ENCODE data around the gene SCNN1A.

Gene SCNN1A

DNA sequence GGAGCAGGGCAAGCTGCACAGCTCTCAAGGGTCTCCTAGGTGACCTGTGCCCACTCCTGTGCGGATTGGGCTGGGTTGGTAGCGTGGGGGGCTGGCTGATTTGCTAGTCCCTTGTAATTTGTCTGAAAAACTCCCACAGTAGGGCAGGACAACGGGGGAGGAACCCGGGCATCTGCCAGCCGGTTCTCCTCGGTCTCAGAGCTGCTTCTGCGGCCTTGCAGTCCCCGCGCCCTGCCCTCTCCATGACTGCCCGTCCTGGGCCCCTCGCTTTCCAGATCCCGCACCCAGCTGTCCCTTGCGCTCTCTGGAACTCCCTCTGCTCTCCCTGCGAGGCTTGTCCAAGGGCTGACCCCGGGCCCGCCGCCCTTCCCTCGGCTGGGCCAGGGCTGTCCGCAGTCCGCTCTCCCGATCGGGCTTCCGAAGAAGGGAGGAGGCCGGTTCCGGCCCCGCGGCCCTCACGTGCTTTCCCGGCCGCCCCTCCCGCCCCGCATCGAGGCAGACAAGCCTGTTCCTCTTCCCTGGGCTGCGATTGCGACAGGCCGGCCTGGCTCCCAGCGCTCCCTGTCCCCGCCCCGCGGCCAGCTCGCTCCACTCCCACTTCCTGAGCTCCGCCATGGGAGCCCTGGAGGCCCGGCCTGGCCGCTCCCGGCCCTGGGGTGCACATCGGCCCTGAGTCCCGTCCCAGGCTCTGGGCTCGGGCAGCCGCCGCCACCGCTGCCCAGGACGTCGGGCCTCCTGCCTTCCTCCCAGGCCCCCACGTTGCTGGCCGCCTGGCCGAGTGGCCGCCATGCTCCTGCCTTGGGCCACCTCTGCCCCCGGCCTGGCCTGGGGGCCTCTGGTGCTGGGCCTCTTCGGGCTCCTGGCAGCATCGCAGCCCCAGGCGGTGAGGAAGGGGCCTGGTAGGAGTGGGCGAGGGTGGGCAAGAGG lies 8.5 kb upstream of the SCNN1A start, which contains the start of gene LTBR:
Gene LTBR, plus strand, starts transcription at position 591 of the 927 bp plus-strand sequence. Its CDS starts 197 bp downstream, at position 788.
- DNase-seq = no peak

DNA sequence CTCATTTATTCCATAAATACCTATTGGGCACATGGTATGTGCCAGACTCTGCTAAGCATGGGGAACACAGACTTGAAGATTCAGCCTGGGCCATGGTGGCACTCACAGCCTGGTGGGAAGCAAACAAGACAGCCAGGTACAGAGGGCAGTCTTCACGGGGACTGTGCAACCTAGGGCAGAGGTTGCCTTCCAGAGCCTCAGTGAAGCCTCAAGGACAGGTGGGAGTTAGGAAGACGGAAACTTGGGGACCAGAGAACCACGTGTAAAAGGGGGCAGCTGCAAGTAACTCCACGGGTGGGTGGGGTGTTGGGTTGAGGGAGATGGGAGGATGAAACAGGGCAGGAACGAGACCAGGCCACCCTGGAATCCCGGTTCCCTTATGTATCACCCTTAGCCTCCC lies 7.6 kb upstream of the SCNN1A start:
- DNase-seq = no peak

DNA sequence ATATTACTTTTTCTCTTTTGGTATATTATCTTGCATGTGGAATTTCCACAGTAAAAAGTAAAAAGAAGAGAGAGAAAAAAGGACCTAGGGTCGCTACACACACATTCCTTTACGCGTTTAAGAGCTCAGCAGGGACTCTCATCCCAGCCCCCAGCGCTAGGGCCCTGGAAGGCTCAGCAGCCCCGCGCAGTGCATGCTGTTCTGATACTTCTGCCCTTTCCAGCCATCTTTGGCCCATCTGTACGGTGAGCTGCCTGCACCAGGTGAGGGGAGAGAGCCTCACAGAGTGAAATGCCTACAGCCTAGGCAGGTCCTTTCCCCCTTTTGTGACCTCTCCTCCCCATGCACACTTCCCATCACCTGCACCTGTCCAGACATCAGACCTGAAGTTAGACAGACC lies 7.0 kb upstream of the SCNN1A start:
- DNase-seq = no peak

DNA sequence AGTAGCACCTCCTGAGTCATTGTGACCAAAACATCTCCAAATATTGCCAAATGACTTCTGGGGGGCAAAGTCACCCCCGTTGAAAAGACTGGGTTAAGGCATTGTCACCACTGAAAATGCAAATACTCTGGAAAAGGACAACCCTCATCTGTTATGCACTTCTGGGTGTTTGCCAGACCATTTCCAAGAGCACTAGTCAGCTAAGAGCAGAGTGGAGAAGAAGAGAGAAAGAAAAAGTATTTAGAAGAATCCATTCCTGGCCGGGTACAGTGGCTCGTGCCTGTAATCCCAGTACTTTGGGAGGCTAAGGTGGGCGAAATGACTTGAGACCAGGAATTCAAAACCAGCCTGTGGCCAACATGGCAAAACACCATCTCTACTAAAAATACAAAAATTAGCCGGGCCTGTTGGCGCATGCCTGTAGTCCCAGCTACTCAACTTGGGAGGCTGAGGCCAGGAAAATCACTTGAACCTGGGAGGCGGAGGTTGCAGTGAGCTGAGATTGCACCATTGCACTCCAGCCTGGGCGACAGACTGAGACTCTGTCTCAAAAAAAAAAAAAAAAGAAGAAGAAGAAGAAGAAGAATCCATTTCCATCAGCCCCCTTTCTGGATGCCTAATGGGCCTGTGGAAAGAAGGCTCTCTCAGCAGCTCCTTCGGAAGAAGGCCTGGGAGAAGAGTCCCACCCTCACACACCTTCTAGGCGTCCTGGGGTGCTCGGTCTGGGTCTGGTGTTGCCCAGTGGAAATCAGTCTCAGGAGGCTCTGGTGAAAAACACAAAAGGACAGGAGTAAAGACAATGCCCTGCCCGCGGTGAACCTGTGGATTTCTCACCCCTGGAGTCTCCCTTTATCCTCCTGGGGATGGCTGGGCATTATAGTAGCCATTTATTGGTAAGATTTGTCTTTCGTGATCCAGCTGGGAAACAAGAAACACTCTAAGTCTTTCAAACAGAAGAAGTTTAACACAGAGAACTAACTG lies 5.1 kb upstream of the SCNN1A start:
- no peak for DNase-seq

DNA sequence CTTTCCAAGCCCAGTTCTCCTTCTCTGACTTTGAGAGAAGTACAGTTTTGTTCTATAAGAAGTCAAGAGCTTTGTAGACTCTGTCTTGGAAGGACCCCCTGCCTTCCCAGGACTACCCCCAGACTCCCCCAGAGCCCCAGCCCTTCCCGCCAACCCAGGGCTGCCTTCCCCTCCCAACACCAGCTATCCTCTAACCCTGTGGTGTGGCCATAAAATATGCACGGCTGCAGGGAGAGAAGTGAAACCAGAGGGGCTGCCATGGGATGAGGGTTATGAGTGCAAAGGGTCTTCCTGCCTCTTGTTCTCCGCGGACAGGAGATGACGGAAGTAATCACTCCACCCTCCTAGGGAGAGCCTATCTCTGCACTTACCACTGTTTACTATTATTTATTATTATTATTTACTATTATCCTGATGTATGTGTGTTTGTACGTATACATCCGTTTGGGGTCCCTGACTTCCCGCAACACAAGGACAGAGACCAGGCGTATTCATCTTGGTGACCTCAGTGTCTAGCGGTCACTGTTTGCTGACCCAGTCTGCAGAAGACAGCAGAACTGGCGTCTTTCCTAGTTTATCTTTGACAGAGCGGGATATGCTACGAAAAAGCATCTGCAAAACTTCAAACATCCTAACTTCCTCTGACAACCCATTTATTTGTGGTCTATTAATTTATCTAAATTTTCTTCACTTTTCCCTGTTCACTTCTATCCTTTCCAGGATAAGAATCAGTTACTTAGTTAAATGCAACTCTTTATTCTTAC lies 3.5 kb upstream of the SCNN1A start:
- DNase-seq = no peak

GRCh38 chr12:6377667-6377994 lies 2.3 kb upstream of the SCNN1A start:
- DNase-seq = no peak

GRCh38 chr12:6376870-6377666 lies 1.7 kb upstream of the SCNN1A start:
- no peak for DNase-seq

DNA sequence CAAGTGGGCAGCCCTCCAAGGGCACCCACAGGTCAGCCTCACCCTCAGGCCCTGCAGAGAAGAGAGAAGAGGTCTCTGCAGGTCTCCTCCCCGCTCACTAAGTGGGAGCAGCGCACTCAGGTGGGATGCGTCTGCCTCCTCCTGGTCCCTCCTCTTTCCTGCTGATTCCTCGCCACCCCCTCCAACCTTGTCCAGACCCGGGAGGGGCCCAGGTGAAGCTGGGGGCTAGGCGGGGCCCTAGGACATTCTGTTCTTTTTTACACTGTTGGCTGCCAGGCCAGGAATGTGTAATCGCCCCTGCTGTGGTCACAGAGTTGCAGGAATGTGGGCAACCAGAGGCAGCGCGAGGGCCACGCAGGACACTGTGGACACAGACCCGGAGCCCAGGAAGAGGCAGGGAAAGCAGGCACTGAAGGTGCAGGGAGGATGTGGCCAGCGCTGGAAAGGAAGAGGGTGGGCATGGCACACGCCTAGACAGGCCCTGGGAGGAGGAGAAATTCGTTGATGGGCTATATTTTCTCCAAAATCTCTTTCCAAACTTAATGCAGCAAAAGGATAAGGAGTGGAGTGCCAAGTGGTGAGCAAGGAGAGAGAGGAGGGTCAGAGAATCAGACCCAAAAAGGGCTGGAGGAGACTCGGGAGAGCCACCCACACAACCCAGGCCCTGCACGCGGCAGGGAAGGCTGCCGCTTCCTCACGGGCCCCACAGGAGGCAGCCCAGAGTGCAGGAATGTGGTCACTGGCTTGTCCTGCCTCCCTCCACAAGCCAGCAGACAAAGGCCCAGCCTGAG lies 911 bp upstream of the SCNN1A start:
- no peak for DNase-seq

DNA sequence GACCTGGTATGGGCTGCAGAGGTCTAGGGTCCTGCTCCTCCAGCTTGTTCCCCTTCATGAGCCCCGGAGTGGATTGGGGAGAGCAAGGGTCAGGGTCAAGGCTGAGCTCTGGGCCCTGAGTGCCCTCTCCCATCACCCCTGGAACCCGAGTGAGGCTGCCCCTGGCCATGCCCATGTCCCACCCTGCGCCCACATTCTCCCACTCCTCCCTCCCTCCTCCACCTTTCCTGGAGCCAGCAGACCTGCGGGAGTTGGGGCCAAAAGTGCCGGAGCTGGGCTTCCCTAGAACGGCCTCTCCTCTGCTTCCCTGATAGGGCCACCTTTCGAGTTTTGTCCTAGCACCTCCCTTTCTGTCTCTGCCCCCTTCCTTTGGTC lies 590 bp downstream of the SCNN1A start:
- DNase-seq = no peak

- no peak for DNase-seq
These were observed 1.2 kb downstream of the SCNN1A start for GRCh38 chr12:6374028-6374785.

DNA sequence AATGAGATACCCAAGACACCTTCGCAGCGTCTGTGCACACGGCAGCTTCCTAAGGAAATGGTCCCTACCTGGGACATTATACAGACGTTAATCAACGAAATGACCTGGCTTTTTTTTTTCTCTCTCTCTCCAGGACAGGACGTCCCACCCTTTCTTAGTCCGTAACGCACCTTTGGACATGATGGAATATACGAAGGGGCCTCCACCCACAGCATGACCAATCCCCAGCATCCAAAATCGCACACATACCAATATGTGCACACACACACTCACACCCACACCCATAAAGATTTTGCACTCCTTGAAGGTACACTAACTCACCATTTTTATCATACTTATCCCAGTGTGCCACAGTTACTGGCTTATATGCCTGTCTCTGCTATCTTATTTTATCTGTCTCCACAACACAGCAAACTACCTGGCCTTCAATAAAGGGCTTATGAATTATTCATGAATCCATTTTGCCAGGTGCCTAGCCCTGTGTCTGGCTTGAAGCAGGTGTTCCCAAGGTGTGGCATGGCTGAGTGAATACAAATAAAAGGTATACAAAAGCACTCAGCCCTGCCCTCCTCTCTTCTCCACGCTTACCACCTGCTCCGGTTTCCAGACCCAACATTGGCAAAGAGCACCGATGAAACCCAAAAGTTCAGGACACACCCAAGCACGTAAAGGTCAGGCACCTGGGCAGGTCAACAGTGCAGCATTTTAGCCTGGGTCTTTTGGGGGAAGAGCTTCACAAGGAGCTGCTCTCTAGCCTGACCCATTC lies 2.2 kb downstream of the SCNN1A start:
- DNase-seq = no peak

DNA sequence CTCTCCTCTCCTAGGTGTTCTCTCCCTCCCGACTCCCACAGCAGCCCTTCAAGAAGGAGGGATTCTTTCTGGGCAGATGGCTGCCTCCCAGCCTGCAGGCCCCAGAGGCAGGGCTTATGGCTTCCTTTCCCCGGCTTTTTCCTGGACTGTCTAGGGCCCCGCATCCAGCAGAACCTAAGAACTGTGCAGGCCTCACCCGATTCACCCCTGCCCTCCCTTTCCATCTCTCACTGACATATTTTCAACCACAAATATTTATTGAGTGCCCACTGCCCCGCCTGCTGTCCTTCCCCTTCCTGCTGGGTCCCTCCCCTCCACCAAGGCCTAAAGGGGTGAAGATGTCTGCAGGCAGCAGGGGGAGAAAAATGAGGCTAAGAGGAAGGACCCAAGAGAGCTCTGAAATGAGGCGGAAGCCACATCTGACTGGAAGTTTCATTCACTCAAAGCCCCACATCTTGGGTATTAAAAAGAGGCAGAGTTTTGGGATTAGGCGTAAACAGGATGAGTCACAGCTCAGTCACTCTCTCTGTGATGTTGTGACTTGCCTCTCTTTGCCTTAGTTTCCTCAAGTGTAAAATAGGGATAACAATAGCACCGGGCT lies 2.9 kb downstream of the SCNN1A start:
- no peak for DNase-seq

DNA sequence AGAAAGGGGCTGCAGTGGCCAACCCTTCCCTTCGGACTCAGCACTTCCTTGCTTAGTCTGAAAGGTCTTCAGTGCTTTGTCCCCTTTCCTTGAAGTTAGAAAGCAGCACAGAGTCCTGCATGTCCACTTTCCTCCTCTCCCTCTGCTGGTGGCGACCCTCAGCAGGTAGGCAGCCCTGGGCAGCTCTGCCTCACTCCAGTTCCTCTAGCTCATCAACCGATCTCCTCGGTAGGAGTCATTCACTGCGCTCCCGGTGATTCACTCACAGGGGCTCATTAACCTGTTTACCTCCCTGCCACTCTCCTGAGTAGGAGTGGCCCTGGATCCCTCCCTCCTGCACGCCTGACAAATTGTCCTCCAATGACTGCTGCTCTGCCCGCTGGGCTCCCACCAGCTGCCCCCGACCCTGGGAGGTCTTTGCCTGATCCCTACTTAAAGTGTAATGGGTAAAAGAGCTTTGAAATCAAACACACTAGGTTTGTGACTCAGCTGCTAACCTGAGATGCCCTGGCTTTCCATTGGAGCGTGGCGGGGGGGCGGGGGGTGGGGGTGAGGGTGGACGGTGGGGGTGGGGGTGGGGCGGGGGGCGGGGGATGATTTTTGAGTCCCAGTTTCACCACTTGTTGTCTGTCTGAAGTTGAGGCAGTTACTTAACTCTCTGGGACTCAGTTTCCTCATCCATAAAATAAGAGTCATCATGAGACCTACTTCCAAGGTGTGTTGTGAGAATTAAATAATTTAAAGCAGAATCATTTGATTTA lies 4.2 kb downstream of the SCNN1A start:
- no peak for DNase-seq

DNA sequence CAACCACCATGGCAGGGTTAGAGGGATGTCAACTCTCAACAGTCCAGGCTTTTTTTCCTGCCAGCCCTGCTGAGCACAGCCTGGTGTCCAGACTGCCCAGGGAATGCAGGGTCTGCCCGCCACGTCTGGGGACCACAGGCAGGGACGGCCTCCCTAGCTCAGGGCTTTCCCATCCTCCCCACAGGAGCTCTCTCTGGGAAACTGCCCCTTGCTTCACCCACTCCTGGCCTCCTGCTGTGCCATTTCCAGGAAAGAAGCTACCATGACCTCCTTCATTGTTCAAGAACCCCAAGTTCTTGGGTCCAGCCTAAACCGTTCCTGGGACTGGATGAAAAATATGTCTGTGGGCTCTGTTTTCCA lies 4.8 kb downstream of the SCNN1A start:
- DNase-seq = no peak

DNA sequence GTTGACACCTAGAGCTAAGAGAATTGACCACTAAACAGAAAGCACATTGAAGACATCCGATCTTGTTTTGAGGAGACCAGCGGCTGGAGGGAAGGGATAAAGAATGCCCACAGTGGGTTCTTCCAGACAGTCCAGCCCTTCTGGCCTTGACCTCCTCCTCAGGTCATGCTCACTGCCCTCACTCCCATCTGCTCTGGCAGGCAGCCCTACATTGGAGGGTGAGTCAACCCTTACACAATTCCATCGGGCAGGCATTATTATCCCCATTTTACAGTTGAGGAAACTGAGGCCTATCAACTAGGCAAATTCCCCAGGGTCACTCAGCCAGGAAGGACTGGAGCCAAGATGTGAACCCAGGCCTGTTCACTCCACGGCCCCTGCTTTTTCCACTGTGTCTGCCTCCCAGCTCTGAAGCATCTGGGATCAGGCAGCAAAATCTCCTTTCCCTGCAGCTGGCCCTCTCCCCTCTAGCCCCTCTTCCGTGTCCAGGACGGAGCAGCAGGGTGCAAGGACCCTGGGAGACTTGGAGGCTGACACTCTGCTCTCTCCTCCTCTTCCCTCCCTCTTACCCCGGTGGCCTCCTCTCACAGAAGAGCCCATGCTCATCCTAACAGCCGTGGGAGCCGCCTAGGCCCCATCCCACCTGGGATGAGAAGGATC lies 5.3 kb downstream of the SCNN1A start:
- DNase-seq = no peak

- no peak for DNase-seq
These were observed 6.3 kb downstream of the SCNN1A start for GRCh38 chr12:6368906-6369525.
